ENCODE data around the gene GATAD2A.

GATAD2A gene

GRCh38 chr19:19507354-19507753 is 101.9 kb downstream of the GATAD2A start:
- Histone ChIP-seq H3K4me1 (ENCODE audit: control insufficient read depth in 1 of 2, insufficient read depth in 2 of 2, low read length in 2 of 2) (no peaks in the 10 kb centered on the region), H2BK5ac (ENCODE audit: low read depth, low read length, poor library complexity) (no peak overlapping the region), H3K14ac (ENCODE audit: low read length) (no peak overlapping the region), H3K9me3 (ENCODE audit: insufficient read depth, low read depth, low read length) (no peaks in the 10 kb centered on the region), H3K27ac (ENCODE audit: low read depth, low read length) (no peak overlapping the region), H3K23ac (ENCODE audit: low read length) (no peak overlapping the region), H3K4me3 (ENCODE audit: low read depth, low read length) (no peak overlapping the region), H3K9ac (ENCODE audit: low read length) (no peak overlapping the region), H2AFZ (ENCODE audit: insufficient read depth, low read length, poor library complexity) (no peak overlapping the region), H3K79me1 (ENCODE audit: low read length) (no peaks in the 10 kb centered on the region), H3K27me3 (ENCODE audit: insufficient read depth, low read length) (no peaks in the 10 kb centered on the region), H2AK5ac (ENCODE audit: low read length) (no peak overlapping the region), H3K4me2 (ENCODE audit: low read length) (no peak overlapping the region), H3K18ac (ENCODE audit: low read length) (no peak overlapping the region), H4K12ac (ENCODE audit: low read depth, low read length) (no peak overlapping the region), H4K8ac (ENCODE audit: low read depth, low read length) (no peak overlapping the region), H3K36me3 (ENCODE audit: control insufficient read depth in 1 of 2, insufficient read depth in 2 of 2, low read length in 2 of 2) (peaks cover 53 to 55% of the 10 kb centered on the region in 2 experiments), H2BK120ac (ENCODE audit: insufficient read depth, low read length, poor library complexity) (no peak overlapping the region), H3K4ac (ENCODE audit: low read depth, low read length) (no peak overlapping the region), H2BK12ac (ENCODE audit: low read length) (no peak overlapping the region), H4K91ac (ENCODE audit: low read depth, low read length) (no peak overlapping the region), H3K79me2 (ENCODE audit: control insufficient read depth, insufficient read depth, low read length, poor library complexity) (no peaks in the 10 kb centered on the region)
- no CpG with 5 or more reads among the region's 8 CpGs for WGBS (ENCODE audit: extremely low coverage, insufficient coverage, insufficient read length)
- DNase-seq = no peak

GRCh38 chr19:19508217-19508616 is 102.7 kb downstream of the GATAD2A start:
- H4K8ac ChIP-seq (ENCODE audit: low read depth, low read length) = no peak overlapping the region

GRCh38 chr19:19510432-19510831 is 105.0 kb downstream of the GATAD2A start:
- Histone ChIP-seq H2AFZ (ENCODE audit: insufficient read depth, low read length, poor library complexity) (no peak overlapping the region), H3K79me1 (ENCODE audit: low read length) (no peaks in the 10 kb centered on the region), H2BK120ac (ENCODE audit: insufficient read depth, low read length, poor library complexity) (no peak overlapping the region), H3K9ac (ENCODE audit: low read length) (no peak overlapping the region), H4K8ac (ENCODE audit: low read depth, low read length) (no peak overlapping the region), H3K36me3 (ENCODE audit: control insufficient read depth in 1 of 2, insufficient read depth in 2 of 2, low read length in 2 of 2) (peaks cover 27 to 31% of the 10 kb centered on the region in 2 experiments), H3K14ac (ENCODE audit: low read length) (no peak overlapping the region), H3K27ac (ENCODE audit: low read depth, low read length) (no peak overlapping the region), H3K23ac (ENCODE audit: low read length) (no peak overlapping the region), H3K9me3 (ENCODE audit: insufficient read depth, low read depth, low read length) (peaks cover 10% of the 10 kb centered on the region), H3K27me3 (ENCODE audit: insufficient read depth, low read length) (no peaks in the 10 kb centered on the region), H3K4me2 (ENCODE audit: low read length) (no peak overlapping the region), H2AK5ac (ENCODE audit: low read length) (no peak overlapping the region), H3K4me1 (ENCODE audit: control insufficient read depth in 1 of 2, insufficient read depth in 2 of 2, low read length in 2 of 2) (peaks cover 2 to 3% of the 10 kb centered on the region in 2 experiments), H3K4me3 (ENCODE audit: low read depth, low read length) (peak overlapping the region; percentile 23), H2BK12ac (ENCODE audit: low read length) (no peak overlapping the region), H3K79me2 (ENCODE audit: control insufficient read depth, insufficient read depth, low read length, poor library complexity) (no peaks in the 10 kb centered on the region), H3K18ac (ENCODE audit: low read length) (no peak overlapping the region), H2BK5ac (ENCODE audit: low read depth, low read length, poor library complexity) (no peak overlapping the region), H4K91ac (ENCODE audit: low read depth, low read length) (no peak overlapping the region), H4K12ac (ENCODE audit: low read depth, low read length) (no peak overlapping the region), H3K4ac (ENCODE audit: low read depth, low read length) (no peak overlapping the region)
- WGBS (ENCODE audit: extremely low coverage, insufficient coverage, insufficient read length) = no CpG with 5 or more reads among the region's 6 CpGs
- DNase-seq = peak; percentile 32 to 37

More at GRCh38 chr19:19508217-19508616, 102.7 kb downstream of the GATAD2A start:
- H3K27me3 ChIP-seq (ENCODE audit: insufficient read depth, low read length) = no peaks in the 10 kb centered on the region
- H4K91ac ChIP-seq (ENCODE audit: low read depth, low read length) = no peak overlapping the region
- no peak overlapping the region for H3K4me2 ChIP-seq (ENCODE audit: low read length)
- H3K4ac ChIP-seq (ENCODE audit: low read depth, low read length) = no peak overlapping the region
- peaks cover 44 to 46% of the 10 kb centered on the region in 2 experiments for H3K36me3 ChIP-seq (ENCODE audit: control insufficient read depth in 1 of 2, insufficient read depth in 2 of 2, low read length in 2 of 2)
- no peak overlapping the region for H2BK120ac ChIP-seq (ENCODE audit: insufficient read depth, low read length, poor library complexity)
- no peaks in the 10 kb centered on the region for H3K79me1 ChIP-seq (ENCODE audit: low read length)
- H2BK5ac ChIP-seq (ENCODE audit: low read depth, low read length, poor library complexity) = no peak overlapping the region
- no peak overlapping the region for H3K23ac ChIP-seq (ENCODE audit: low read length)
- no peak overlapping the region for H3K18ac ChIP-seq (ENCODE audit: low read length)
- no peak overlapping the region for H4K12ac ChIP-seq (ENCODE audit: low read depth, low read length)
- no peak overlapping the region for H2BK12ac ChIP-seq (ENCODE audit: low read length)
- H3K9ac ChIP-seq (ENCODE audit: low read length) = no peak overlapping the region
- H3K9me3 ChIP-seq (ENCODE audit: insufficient read depth, low read depth, low read length) = no peaks in the 10 kb centered on the region
- H3K79me2 ChIP-seq (ENCODE audit: control insufficient read depth, insufficient read depth, low read length, poor library complexity) = no peaks in the 10 kb centered on the region
- H3K4me1 ChIP-seq (ENCODE audit: control insufficient read depth in 1 of 2, insufficient read depth in 2 of 2, low read length in 2 of 2) = no peaks in the 10 kb centered on the region
- no peak overlapping the region for H3K27ac ChIP-seq (ENCODE audit: low read depth, low read length)
- H3K4me3 ChIP-seq (ENCODE audit: low read depth, low read length) = no peak overlapping the region
- no peak overlapping the region for H2AK5ac ChIP-seq (ENCODE audit: low read length)
- DNase-seq = no peak
- no peak overlapping the region for H3K14ac ChIP-seq (ENCODE audit: low read length)
- no CpG with 5 or more reads among the region's 11 CpGs for WGBS (ENCODE audit: extremely low coverage, insufficient coverage, insufficient read length)
- no peak overlapping the region for H2AFZ ChIP-seq (ENCODE audit: insufficient read depth, low read length, poor library complexity)

- no peak overlapping the region for H4K8ac ChIP-seq (ENCODE audit: low read depth, low read length)
- DNase-seq = no peak
- H3K36me3 ChIP-seq (ENCODE audit: control insufficient read depth in 1 of 2, insufficient read depth in 2 of 2, low read length in 2 of 2) = peaks cover 7% of the 10 kb centered on the region in 2 experiments
- H3K4me3 ChIP-seq (ENCODE audit: low read depth, low read length) = no peak overlapping the region
- no peaks in the 10 kb centered on the region for H3K27me3 ChIP-seq (ENCODE audit: insufficient read depth, low read length)
- H3K9me3 ChIP-seq (ENCODE audit: insufficient read depth, low read depth, low read length) = peaks cover 10% of the 10 kb centered on the region
- no peak overlapping the region for H3K4ac ChIP-seq (ENCODE audit: low read depth, low read length)
- WGBS (ENCODE audit: extremely low coverage, insufficient coverage, insufficient read length) = no CpG with 5 or more reads among the region's 17 CpGs
- H3K9ac ChIP-seq (ENCODE audit: low read length) = no peak overlapping the region
- no peak overlapping the region for H2BK5ac ChIP-seq (ENCODE audit: low read depth, low read length, poor library complexity)
- H3K4me2 ChIP-seq (ENCODE audit: low read length) = no peak overlapping the region
- H2AK5ac ChIP-seq (ENCODE audit: low read length) = no peak overlapping the region
- H4K91ac ChIP-seq (ENCODE audit: low read depth, low read length) = no peak overlapping the region
- no peak overlapping the region for H4K12ac ChIP-seq (ENCODE audit: low read depth, low read length)
- peaks cover 10% of the 10 kb centered on the region for H3K79me1 ChIP-seq (ENCODE audit: low read length)
- H3K18ac ChIP-seq (ENCODE audit: low read length) = no peak overlapping the region
- no peak overlapping the region for H3K23ac ChIP-seq (ENCODE audit: low read length)
- peaks cover 8% of the 10 kb centered on the region for H3K79me2 ChIP-seq (ENCODE audit: control insufficient read depth, insufficient read depth, low read length, poor library complexity)
- H2BK120ac ChIP-seq (ENCODE audit: insufficient read depth, low read length, poor library complexity) = no peak overlapping the region
- no peak overlapping the region for H3K14ac ChIP-seq (ENCODE audit: low read length)
- H2AFZ ChIP-seq (ENCODE audit: insufficient read depth, low read length, poor library complexity) = no peak overlapping the region
- H3K27ac ChIP-seq (ENCODE audit: low read depth, low read length) = no peak overlapping the region
- H2BK12ac ChIP-seq (ENCODE audit: low read length) = no peak overlapping the region
- peaks cover 5 to 6% of the 10 kb centered on the region in 2 experiments for H3K4me1 ChIP-seq (ENCODE audit: control insufficient read depth in 1 of 2, insufficient read depth in 2 of 2, low read length in 2 of 2)
Measured at GRCh38 chr19:19513682-19514081, 108.2 kb downstream of the GATAD2A start.

Measured in trophoblast cell (in vitro differentiated cells and primary cell).